Right lobe of liver (tissue), 6 donors: ENCODE results near the gene TBC1D24. TPM values are rescaled to one million over a fixed set of nuclear protein-coding genes. Genes with fewer than 3 reads are reported as not detected.

Experiments
- ATAC-seq, 4 donors: fragments of 200-7000 bp; cut with Tn5 transposase; one replicate each; pipeline ENCODE4 v1.9.1; 2020; ENCODE audit warnings: mild to moderate bottlenecking in 4 of 4, moderate library complexity in 4 of 4
- DNase-seq, 3 donors: peaks; one replicate each; pipeline ENCODE4 v3.0.0-alpha.2; 2020
- H3K27ac ChIP-seq, 3 donors: fragments of 200-600 bp; one replicate each; pipeline ENCODE4 v1.8.0; 2022
- H3K27me3 ChIP-seq, 2 donors: fragments of 200-600 bp; one replicate each; pipeline ENCODE4 v1.8.0; 2022
- H3K36me3 ChIP-seq, 4 donors: fragments of 200-600 bp; sonication (generic) in 1 of 4; one replicate each; pipeline versions ENCODE4 v1.5.1 to v1.8.0; 2017 to 2022; ENCODE audit warnings: control low read depth in 1 of 4
- H3K4me1 ChIP-seq, 4 donors: fragments of 200-600 bp; sonication (generic) in 1 of 4; one replicate each; pipeline versions ENCODE4 v1.5.1 to v1.8.0; 2017 to 2022; ENCODE audit warnings: control low read depth in 1 of 4
- H3K4me3 ChIP-seq, 3 donors: fragments of 200-600 bp; one replicate each; pipeline ENCODE4 v1.8.0; 2022
- H3K9me3 ChIP-seq, 4 donors: fragments of 200-600 bp; sonication (generic) in 1 of 4; one replicate each; pipeline versions ENCODE4 v1.5.1 to v1.8.0; 2017 to 2022; ENCODE audit warnings: control low read depth in 1 of 4
- POLR2A ChIP-seq: fragments of 450-650 bp; IDR thresholded peaks from one replicate; pipeline ENCODE4 v1.6.1; 2017; ENCODE audit warnings: antibody characterized with exemption, mild to moderate bottlenecking
- WGBS: methylation state at CpG from one replicate; pipeline ENCODE4 v1.1.6; 2018; ENCODE audit warnings: low coverage, low lambda C conversion rate; ENCODE audit not compliant: insufficient coverage; ENCODE audit errors: missing lambda C conversion rate; 5-methylcytosine and 5-hydroxymethylcytosine counted together
- intact Hi-C, 2 donors: fragments of 100-400 bp; cut with DNase I; formaldehyde crosslinking; loops; one replicate each; pipeline versions ENCODE4 v1.11.2 to v1.14.1; 2022
- total RNA-seq, 6 experiments: library from RNA; depleted of rRNA in 2 of 6; stranded (reverse); fragments of >200 nt in 2 of 6; fragmentation: NEBNext Ultra II Directional in 3 of 6; extraction: Animal tissue kit (Norgen Biotek cat#: 25700) in 3 of 6; gene quantifications; one replicate each; pipeline versions ENCODE4 v1.1.0 to v1.2.4, GENCODE V29; 2016 to 2023
- TF ChIP-seq, protein P1 (sequence below), 4 donors: fragments of 200-600 bp in 3 of 4; fragments of 450-650 bp in 1 of 4; IDR thresholded peaks; one replicate each; pipeline versions ENCODE4 v1.5.1 to v1.8.0; 2016 to 2022; ENCODE audit warnings: antibody characterized with exemption in 4 of 4, mild to moderate bottlenecking in 2 of 4
- donor health status: DM: no; HTN: yes; CAD: no.
- donor health status: DM: no; HTN: no; CAD: no.
- donor health status: DM: no; HTN: no; CAD: no.
- donor health status: DM: no; HTN: yes; CAD: no.
- donor health status: DM: no; HTN: yes; CAD: no.

Gene TBC1D24
- total RNA-seq, 6 experiments from 2014 or later: 14.9 to 22.7 (median 17.5) TPM

DNA sequence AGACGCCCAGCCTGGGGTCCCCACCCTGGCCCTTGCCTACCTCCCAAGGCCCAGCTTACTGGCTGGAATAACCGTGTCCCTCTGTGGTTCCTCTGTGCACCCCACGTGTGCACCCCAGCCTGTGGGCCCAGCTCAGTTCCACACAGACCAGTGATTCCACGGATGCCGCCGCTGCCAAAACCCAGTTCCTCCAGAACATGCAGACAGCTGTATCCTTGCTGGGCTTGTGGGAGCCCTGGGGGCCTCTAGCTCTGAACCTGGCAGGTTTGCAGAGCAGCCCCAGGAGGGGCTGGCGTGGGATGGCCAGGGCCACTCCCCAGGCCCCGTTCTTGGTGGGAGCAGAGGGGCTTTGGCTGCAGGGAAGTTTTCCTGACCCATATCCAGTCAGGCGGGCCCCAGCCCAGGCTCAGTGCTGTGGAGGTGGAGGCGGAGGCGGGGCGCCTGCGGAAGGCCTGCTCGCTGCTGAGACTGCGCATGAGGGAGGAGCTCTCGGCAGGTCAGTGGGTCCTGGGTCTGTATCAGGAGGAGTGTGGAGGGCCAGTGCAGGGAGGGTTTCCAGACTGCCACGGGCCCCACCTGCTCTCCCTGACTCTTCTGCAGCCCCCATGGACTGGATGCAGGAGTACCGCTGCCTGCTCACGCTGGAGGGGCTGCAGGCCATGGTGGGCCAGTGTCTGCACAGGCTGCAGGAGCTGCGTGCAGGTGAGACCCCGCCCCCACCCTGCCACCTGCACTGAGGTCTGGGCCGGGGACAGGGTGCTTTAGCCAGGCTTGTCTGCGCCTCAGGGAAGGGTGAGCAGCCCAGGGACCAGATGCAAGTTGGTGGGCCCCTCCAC lies 12.7 kb upstream of the TBC1D24 start:
- ATAC-seq: no peak
- intact Hi-C loops: no loop called here
- H3K36me3 ChIP-seq: no peaks in the 10 kb centered on the region
- no peaks in the 10 kb centered on the region for H3K27me3 ChIP-seq
- TF ChIP-seq, protein P1, sequence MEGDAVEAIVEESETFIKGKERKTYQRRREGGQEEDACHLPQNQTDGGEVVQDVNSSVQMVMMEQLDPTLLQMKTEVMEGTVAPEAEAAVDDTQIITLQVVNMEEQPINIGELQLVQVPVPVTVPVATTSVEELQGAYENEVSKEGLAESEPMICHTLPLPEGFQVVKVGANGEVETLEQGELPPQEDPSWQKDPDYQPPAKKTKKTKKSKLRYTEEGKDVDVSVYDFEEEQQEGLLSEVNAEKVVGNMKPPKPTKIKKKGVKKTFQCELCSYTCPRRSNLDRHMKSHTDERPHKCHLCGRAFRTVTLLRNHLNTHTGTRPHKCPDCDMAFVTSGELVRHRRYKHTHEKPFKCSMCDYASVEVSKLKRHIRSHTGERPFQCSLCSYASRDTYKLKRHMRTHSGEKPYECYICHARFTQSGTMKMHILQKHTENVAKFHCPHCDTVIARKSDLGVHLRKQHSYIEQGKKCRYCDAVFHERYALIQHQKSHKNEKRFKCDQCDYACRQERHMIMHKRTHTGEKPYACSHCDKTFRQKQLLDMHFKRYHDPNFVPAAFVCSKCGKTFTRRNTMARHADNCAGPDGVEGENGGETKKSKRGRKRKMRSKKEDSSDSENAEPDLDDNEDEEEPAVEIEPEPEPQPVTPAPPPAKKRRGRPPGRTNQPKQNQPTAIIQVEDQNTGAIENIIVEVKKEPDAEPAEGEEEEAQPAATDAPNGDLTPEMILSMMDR (IDR thresholded peaks at IDR 0.05): no peak
- no peak for TF ChIP-seq POLR2A
- H3K27ac ChIP-seq: no peak overlapping the region
- WGBS: 83% methylated on average over 1 of the region's 23 CpGs
- no peaks in the 10 kb centered on the region for H3K9me3 ChIP-seq
- DNase-seq: no peak
- H3K4me3 ChIP-seq: no peak overlapping the region
- H3K4me1 ChIP-seq: peaks cover 0 to 9% (median 0%) of the 10 kb centered on the region in 4 donors

- no peak overlapping the region for H3K4me3 ChIP-seq
- peaks cover 0 to 26% (median 0%) of the 10 kb centered on the region in 4 donors for H3K4me1 ChIP-seq
- no CpG with 5 or more reads among the region's 12 CpGs for WGBS
- no peaks in the 10 kb centered on the region for H3K27me3 ChIP-seq
- DNase-seq: peak in 1 of 3 donors; percentile 44
- intact Hi-C loops: no loop called here
- ATAC-seq: no peak
- H3K9me3 ChIP-seq: no peaks in the 10 kb centered on the region
- no peaks in the 10 kb centered on the region for H3K36me3 ChIP-seq
- TF ChIP-seq, protein P1 (IDR thresholded peaks at IDR 0.05): no peak
- TF ChIP-seq POLR2A: no peak
- H3K27ac ChIP-seq: no peak overlapping the region
Observed at GRCh38 chr16:2464333-2464732, 10.6 kb upstream of the TBC1D24 start.

DNA sequence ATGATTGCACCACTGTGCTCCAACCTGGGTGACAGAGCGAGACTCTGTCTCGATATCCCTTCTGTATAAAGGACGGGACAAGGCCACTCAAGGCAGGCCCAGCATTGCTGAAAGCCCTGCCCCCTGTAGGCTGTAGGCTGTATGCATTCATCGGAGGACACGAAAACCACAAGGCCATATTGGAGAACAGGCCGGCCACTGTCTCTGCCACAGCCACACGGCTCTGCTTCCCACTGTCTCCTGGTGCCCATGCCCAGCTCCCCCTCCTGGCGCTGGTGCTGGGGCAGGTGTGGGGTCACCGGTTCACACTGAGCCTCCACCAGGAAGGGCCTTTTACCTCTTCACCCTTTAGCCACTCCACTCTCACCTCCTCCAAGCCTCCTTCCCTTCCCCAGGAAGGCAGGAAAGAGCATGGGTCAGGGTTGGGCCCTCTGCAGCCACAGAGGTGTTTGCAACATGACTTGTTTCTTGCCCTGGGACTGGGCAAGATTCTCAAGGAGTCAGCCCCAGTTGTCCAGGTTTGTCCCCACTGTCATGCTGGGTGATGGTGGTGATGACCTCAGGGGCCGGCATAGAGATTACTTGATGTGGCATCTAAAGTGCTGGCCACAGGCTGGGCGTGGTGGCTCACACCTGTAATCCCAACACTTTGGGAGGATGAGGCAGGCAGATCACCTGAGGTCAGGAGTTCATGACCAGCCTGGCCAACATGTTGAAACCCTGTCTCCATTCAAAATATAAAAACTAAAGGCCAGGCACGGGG lies 9.1 kb upstream of the TBC1D24 start:
- Histone ChIP-seq H3K27ac (no peak overlapping the region), H3K36me3 (no peaks in the 10 kb centered on the region), H3K27me3 (no peaks in the 10 kb centered on the region), H3K4me1 (peaks cover 0 to 23% (median 0%) of the 10 kb centered on the region in 4 donors), H3K4me3 (no peak overlapping the region), H3K9me3 (no peaks in the 10 kb centered on the region)
- intact Hi-C loops: no loop called here
- DNase-seq (no peak), ATAC-seq (no peak)
- TF ChIP-seq POLR2A: no peak
- TF ChIP-seq, protein P1 (IDR thresholded peaks at IDR 0.05): peak in 1 of 4 donors; percentile 5
- 71% methylated on average over 2 of the region's 12 CpGs for WGBS

DNA sequence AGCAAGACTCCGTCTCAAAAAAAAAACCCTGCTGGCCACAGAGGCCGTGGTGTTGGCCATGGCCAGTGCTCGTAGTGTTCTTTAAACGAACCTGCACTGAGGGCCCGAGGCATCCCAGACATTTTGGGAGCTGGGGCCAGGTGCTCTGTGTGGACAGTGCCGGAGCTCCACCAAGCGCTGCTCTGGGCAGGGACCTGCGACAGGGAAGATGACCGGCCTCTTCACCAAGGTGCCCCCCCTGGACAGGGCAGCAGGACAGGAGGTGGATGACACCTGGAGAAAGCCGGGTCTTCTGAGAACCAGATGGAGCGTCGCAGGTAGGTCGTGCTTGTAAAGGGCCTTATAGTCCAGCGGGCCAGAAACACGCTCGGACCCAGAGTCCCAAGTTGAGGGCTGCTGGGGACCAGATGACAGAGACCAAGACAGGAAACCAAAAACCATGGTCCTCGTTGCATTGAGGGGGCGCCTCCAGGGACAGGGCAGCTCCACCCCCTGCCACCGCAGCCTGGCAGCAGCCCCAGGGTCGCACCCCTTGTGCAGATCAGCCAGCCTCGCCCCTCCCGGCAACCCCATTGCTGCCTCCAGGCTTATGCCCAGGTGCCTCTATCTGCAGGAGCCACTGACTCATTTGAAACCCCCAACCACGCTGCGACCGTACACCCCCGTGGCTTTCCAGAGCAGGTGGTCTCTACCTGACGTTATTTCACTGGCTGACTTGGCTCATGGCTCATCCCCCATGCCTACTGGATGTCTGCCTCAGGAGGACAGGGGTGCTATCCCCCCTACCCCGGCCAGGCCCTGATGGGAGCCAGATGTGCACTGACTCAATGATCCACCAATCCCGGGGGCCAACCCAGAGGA lies 8.0 kb upstream of the TBC1D24 start:
- WGBS: 55% methylated on average over 9 of the region's 29 CpGs
- intact Hi-C loops: no loop called here
- no peak overlapping the region for H3K4me3 ChIP-seq
- DNase-seq: peak in 1 of 3 donors; percentile 44
- ATAC-seq: no peak
- H3K27ac ChIP-seq: no peak overlapping the region
- peaks cover 0 to 32% (median 3%) of the 10 kb centered on the region in 4 donors for H3K4me1 ChIP-seq
- H3K27me3 ChIP-seq: no peaks in the 10 kb centered on the region
- no peaks in the 10 kb centered on the region for H3K9me3 ChIP-seq
- TF ChIP-seq POLR2A: no peak
- TF ChIP-seq, protein P1 (IDR thresholded peaks at IDR 0.05): no peak
- no peaks in the 10 kb centered on the region for H3K36me3 ChIP-seq
